HG03558 (cell line): Measurements from ENCODE around the gene CEBPG.

Experiments used
- ATAC-seq: cut with Tn5 transposase; IDR thresholded peaks from one replicate; pipeline ENCODE4 v1.9.1; 2021; ENCODE audit warnings: moderate number of reproducible peaks; ENCODE audit not compliant: unreplicated experiment; ENCODE audit errors: extremely low read depth

Gene CEBPG

GRCh38 chr19:33373453-33374235 lies at the start of gene CEBPG:
Gene CEBPG (plus strand): TSS chr19:33373709. CDS start chr19:33379240, 5,531 bp downstream.
- peak; percentile 67 for ATAC-seq

- no peak for ATAC-seq
Observed at GRCh38 chr19:33324628-33325027, 48.9 kb upstream of the CEBPG start.

- ATAC-seq: no peak
Observed at GRCh38 chr19:33325920-33326319, 47.6 kb upstream of the CEBPG start.

- no peak for ATAC-seq
Observed at GRCh38 chr19:33329060-33329459, 44.4 kb upstream of the CEBPG start.

- ATAC-seq: no peak
Observed at GRCh38 chr19:33329736-33330135, 43.8 kb upstream of the CEBPG start.

GRCh38 chr19:33332248-33332647 lies 41.3 kb upstream of the CEBPG start:
- no peak for ATAC-seq

- ATAC-seq: no peak
Observed at GRCh38 chr19:33333151-33333550, 40.4 kb upstream of the CEBPG start.

- ATAC-seq: no peak
Observed at GRCh38 chr19:33333642-33334041, 39.9 kb upstream of the CEBPG start.

- ATAC-seq: no peak
Observed at GRCh38 chr19:33334271-33334670, 39.2 kb upstream of the CEBPG start.

GRCh38 chr19:33335446-33335845 lies 38.1 kb upstream of the CEBPG start:
- ATAC-seq: no peak

- ATAC-seq: no peak
Observed at GRCh38 chr19:33339016-33339984, 34.2 kb upstream of the CEBPG start.

- no peak for ATAC-seq
Observed at GRCh38 chr19:33340991-33341390, 32.5 kb upstream of the CEBPG start.

GRCh38 chr19:33343301-33343700 lies 30.2 kb upstream of the CEBPG start:
- no peak for ATAC-seq

GRCh38 chr19:33343859-33344572 lies 29.5 kb upstream of the CEBPG start:
- ATAC-seq: no peak

GRCh38 chr19:33344573-33344925 lies 29.0 kb upstream of the CEBPG start:
- no peak for ATAC-seq

- ATAC-seq: no peak
Observed at GRCh38 chr19:33345163-33345562, 28.3 kb upstream of the CEBPG start.

GRCh38 chr19:33346665-33347064 lies 26.8 kb upstream of the CEBPG start:
- no peak for ATAC-seq

- no peak for ATAC-seq
Observed at GRCh38 chr19:33347300-33347699, 26.2 kb upstream of the CEBPG start.

- no peak for ATAC-seq
Observed at GRCh38 chr19:33348301-33349010, 25.1 kb upstream of the CEBPG start.
